DND-41 (cell line): ENCODE measurements around the gene ATP6V0A1.

Experiments used
- CTCF ChIP-seq: IDR thresholded peaks from 2 replicates; pipeline ENCODE4 v1.5.1; 2012; ENCODE audit warnings: borderline replicate concordance, low read length, moderate library complexity, mild to moderate bottlenecking; ENCODE audit not compliant: poor library complexity, severe bottlenecking; ENCODE audit errors: extremely low read depth
- EZH2 ChIP-seq: IDR thresholded peaks from 3 replicates; pipeline ENCODE4 v1.6.1; 2012; ENCODE audit warnings: borderline replicate concordance, low read depth, mild to moderate bottlenecking, moderate library complexity, low read length, inconsistent platforms; ENCODE audit not compliant: severe bottlenecking

GRCh38 chr17:42477173-42477572 is 18.5 kb downstream of the ATP6V0A1 start:
- TF ChIP-seq CTCF = no peak
- no peak for TF ChIP-seq EZH2
